GM12873 (cell line): ENCODE results near the gene PLEKHG3.

Experiments
- CTCF ChIP-seq: IDR thresholded peaks from 2 replicates; pipeline ENCODE4 v1.5.1; 2012; ENCODE audit warnings: low read depth, mild to moderate bottlenecking, moderate library complexity, low read length, control low read depth; ENCODE audit not compliant: insufficient read depth; ENCODE audit errors: missing control alignments

Gene PLEKHG3

DNA sequence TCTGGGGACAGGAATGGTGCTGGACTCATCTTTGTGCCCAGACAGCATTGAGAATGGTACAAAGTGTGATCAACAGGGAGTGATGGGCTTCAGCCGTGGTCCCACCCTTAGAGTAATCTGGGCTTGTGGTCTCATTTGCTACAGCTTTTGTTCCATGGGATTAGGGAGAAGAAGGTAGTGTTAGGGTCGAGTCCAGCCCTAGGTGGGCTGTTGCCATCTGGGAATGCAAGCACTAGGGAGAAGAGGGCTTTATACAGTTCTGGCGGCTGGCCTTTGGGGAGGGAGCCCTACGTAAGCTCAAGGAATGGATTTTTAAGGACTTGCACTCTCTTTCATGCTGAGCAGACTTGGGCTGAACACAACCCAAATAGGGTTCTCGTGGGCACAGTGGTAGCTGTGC, 4.9 kb downstream of the PLEKHG3 start:
- no peak for TF ChIP-seq CTCF

DNA sequence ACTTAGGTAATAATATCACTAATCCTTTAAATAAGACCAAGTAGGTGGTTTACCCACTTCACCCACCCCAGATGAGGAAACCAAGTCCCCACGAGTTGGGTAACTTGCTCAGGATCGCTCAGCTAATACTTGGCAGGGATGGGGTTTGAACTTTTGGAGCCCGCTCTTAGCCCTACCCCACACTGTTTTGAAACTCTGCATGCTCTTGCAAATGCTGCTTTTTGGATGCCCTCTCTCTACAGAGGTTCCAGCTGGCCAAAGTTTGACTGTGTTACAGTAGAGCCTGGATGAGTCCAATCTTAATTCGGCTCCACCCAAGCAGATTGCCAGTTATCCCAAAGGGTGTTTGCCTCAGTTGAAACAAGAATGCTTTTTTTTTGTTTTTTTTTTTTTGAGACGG, 6.8 kb downstream of the PLEKHG3 start:
- TF ChIP-seq CTCF: no peak

DNA sequence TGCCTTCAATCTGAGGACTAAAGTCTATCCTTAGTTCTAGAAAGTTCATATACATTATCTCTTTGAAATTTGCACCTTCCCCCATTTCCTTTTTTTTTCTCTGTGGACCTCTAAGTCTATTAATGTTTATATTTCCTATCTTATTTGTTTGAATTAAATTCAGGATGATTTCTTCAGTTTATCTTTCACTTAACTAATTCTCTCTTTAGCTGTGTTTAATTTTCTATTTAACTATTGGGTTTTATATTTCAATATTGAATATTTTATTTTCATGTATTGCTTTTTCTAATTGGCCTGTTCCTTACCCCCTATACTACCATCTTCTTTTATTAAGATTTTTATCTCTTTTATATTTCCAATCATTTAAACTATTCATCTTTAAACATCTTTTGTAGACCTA, 9.5 kb downstream of the PLEKHG3 start:
- TF ChIP-seq CTCF: no peak

GRCh38 chr14:64714432-64715025, 10.3 kb downstream of the PLEKHG3 start:
- TF ChIP-seq CTCF: no peak

GRCh38 chr14:64715146-64715627, 11.0 kb downstream of the PLEKHG3 start:
- TF ChIP-seq CTCF: no peak

DNA sequence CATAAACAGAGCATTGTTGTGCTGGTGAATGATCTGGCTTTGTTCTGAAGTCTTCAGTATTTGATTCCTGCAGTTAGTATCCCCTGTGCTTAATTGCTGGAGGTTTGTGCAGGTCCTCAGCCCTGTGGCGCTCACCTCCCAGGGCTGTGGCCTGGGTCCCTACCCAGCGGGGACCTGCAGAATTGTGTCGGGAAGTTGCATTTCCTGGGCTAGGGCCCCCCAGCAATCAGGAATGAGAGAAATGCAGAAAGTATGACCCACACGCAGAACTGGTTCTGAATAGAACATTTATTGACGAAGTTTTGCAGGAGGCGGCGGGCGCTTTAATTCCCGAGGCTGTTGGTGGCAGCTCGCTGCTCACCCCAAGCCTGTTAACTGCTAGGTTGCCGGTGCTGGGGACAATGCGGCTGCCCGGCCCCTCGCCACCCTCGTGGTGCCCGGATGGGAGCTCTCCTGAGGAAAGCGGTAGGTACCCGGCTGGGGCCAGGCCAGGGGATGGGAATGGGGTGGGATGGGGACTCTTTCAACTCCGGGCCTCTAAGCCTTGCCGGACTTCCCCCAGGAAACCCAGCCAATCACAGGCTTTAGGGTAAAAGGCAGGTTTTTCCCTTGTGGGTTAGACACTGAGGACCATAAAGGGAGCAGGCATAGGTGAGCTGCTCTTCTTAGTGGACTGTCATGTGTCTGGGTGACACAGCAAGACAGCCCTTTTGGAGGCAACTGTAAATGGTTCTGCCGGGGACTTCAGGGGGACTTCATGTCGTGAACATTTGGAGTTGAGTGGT, 11.6 kb downstream of the PLEKHG3 start:
- TF ChIP-seq CTCF: no peak

DNA sequence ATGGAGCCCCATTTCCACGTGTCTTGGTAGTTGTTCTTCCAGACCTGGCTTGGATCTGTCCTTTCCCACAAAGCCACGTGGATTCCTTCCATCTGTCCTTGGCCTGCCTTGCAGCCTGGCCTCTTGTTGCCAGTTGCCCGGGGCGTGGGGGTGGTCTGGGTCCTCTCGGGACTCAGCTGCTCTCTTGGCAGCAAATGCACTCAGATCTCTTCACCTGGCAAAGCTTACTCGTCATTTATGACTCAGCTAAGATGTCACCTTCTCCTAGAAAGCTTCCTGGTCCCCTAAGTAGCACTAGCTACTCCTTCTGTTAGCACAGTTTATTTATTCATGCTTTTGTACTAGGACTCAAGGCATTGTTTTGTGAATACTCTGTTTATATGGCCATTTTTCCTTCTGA, 13.6 kb downstream of the PLEKHG3 start:
- no peak for TF ChIP-seq CTCF
